Activated T-helper 17 cell treated with anti-CD3 and anti-CD28 coated beads, Interleukin-2, amount 50 U/mL, for 72 hours (primary cell): ENCODE data around the gene TGFBR1. TPM values are rescaled to one million over a fixed set of nuclear protein-coding genes. Genes with fewer than 3 reads are reported as not detected.

Experiments
- ATAC-seq: fragments of 150-1000 bp; cut with Tn5 transposase; replicated peaks from 2 replicates; pipeline ENCODE4 v1.10.0; 2021; ENCODE audit warnings: mild to moderate bottlenecking, moderate library complexity
- H3K27ac Mint-ChIP-seq: one replicate; pipeline ENCODE4 v1.8.0; 2022; ENCODE audit warnings: mixed read lengths
- H3K27me3 Mint-ChIP-seq: one replicate; pipeline ENCODE4 v1.8.0; 2022; ENCODE audit warnings: mixed read lengths
- H3K36me3 Mint-ChIP-seq: one replicate; pipeline ENCODE4 v1.8.0; 2022; ENCODE audit warnings: low read depth, mild to moderate bottlenecking, mixed read lengths
- H3K4me1 Mint-ChIP-seq: one replicate; pipeline ENCODE4 v1.8.0; 2022; ENCODE audit warnings: mixed read lengths
- H3K4me3 Mint-ChIP-seq: one replicate; pipeline ENCODE4 v1.8.0; 2022; ENCODE audit warnings: mild to moderate bottlenecking, mixed read lengths
- H3K9me3 Mint-ChIP-seq: one replicate; pipeline ENCODE4 v1.8.0; 2022; ENCODE audit warnings: mixed read lengths
- total RNA-seq, 2 donors: library from RNA; stranded (reverse); gene quantifications; one replicate each; pipeline ENCODE4 v1.2.3, GENCODE V29; 2022

The TGFBR1 gene
- total RNA-seq, 2 donors from 2014 or later: 56.0 to 56.3 TPM

- Mint-ChIP-seq H3K9me3 (no peaks in the 10 kb centered on the region), H3K4me3 (no peak overlapping the region), H3K27me3 (peaks cover 7% of the 10 kb centered on the region), H3K27ac (no peak overlapping the region), H3K36me3 (no peaks in the 10 kb centered on the region), H3K4me1 (peaks cover 5% of the 10 kb centered on the region)
- no peak for ATAC-seq
Observed at GRCh38 chr9:99171225-99172123, 66.6 kb downstream of the TGFBR1 start.

GRCh38 chr9:99172124-99173091 is 67.5 kb downstream of the TGFBR1 start:
- Mint-ChIP-seq H3K36me3 (no peaks in the 10 kb centered on the region), H3K4me3 (no peak overlapping the region), H3K27me3 (peaks cover 7% of the 10 kb centered on the region), H3K27ac (no peak overlapping the region), H3K9me3 (no peaks in the 10 kb centered on the region), H3K4me1 (peaks cover 5% of the 10 kb centered on the region)
- no peak for ATAC-seq

- Mint-ChIP-seq H3K36me3 (no peaks in the 10 kb centered on the region), H3K9me3 (no peaks in the 10 kb centered on the region), H3K4me3 (no peak overlapping the region), H3K27ac (no peak overlapping the region), H3K27me3 (peaks cover 7% of the 10 kb centered on the region), H3K4me1 (peaks cover 5% of the 10 kb centered on the region)
- peak; percentile 67 for ATAC-seq
Observed at GRCh38 chr9:99173570-99174504, 68.9 kb downstream of the TGFBR1 start.

- ATAC-seq: no peak
- Mint-ChIP-seq H3K4me1 (peaks cover 20% of the 10 kb centered on the region), H3K27ac (no peak overlapping the region), H3K9me3 (no peaks in the 10 kb centered on the region), H3K36me3 (no peaks in the 10 kb centered on the region), H3K4me3 (no peak overlapping the region), H3K27me3 (no peaks in the 10 kb centered on the region)
Observed at GRCh38 chr9:99176527-99177013, 71.7 kb downstream of the TGFBR1 start.

- Mint-ChIP-seq H3K4me3 (no peak overlapping the region), H3K4me1 (peaks cover 25% of the 10 kb centered on the region), H3K36me3 (no peaks in the 10 kb centered on the region), H3K9me3 (no peaks in the 10 kb centered on the region), H3K27ac (no peak overlapping the region), H3K27me3 (no peaks in the 10 kb centered on the region)
- ATAC-seq: no peak
Observed at GRCh38 chr9:99177576-99178366, 72.9 kb downstream of the TGFBR1 start.

- no peaks in the 10 kb centered on the region for H3K27me3 Mint-ChIP-seq
- peaks cover 25% of the 10 kb centered on the region for H3K4me1 Mint-ChIP-seq
- H3K4me3 Mint-ChIP-seq: no peak overlapping the region
- H3K27ac Mint-ChIP-seq: no peak overlapping the region
- ATAC-seq: no peak
- H3K36me3 Mint-ChIP-seq: no peaks in the 10 kb centered on the region
- no peaks in the 10 kb centered on the region for H3K9me3 Mint-ChIP-seq
Observed at GRCh38 chr9:99178912-99179872, 74.3 kb downstream of the TGFBR1 start.

GRCh38 chr9:99180199-99180598 is 75.3 kb downstream of the TGFBR1 start:
- Mint-ChIP-seq H3K4me1 (peaks cover 29% of the 10 kb centered on the region), H3K36me3 (no peaks in the 10 kb centered on the region), H3K4me3 (peak overlapping the region; percentile 66), H3K27ac (peak overlapping the region; percentile 2), H3K9me3 (no peaks in the 10 kb centered on the region), H3K27me3 (no peaks in the 10 kb centered on the region)
- peak; percentile 78 for ATAC-seq

- Mint-ChIP-seq H3K9me3 (no peaks in the 10 kb centered on the region), H3K27me3 (no peaks in the 10 kb centered on the region), H3K27ac (peak overlapping the region; percentile 2), H3K4me3 (peak overlapping the region; percentile 66), H3K36me3 (no peaks in the 10 kb centered on the region), H3K4me1 (peaks cover 29% of the 10 kb centered on the region)
- peak; percentile 11 for ATAC-seq
Observed at GRCh38 chr9:99180662-99181061, 75.7 kb downstream of the TGFBR1 start.

GRCh38 chr9:99181206-99181605 is 76.3 kb downstream of the TGFBR1 start:
- Mint-ChIP-seq H3K4me3 (peak overlapping the region; percentile 66), H3K27ac (peak overlapping the region; percentile 82), H3K9me3 (no peaks in the 10 kb centered on the region), H3K4me1 (peaks cover 29% of the 10 kb centered on the region), H3K27me3 (no peaks in the 10 kb centered on the region), H3K36me3 (no peaks in the 10 kb centered on the region)
- no peak for ATAC-seq

GRCh38 chr9:99181621-99182020 is 76.7 kb downstream of the TGFBR1 start:
- H3K4me3 Mint-ChIP-seq: peak overlapping the region; percentile 66
- H3K9me3 Mint-ChIP-seq: no peaks in the 10 kb centered on the region
- peaks cover 29% of the 10 kb centered on the region for H3K4me1 Mint-ChIP-seq
- H3K36me3 Mint-ChIP-seq: no peaks in the 10 kb centered on the region
- peak; percentile 64 for ATAC-seq
- H3K27ac Mint-ChIP-seq: peak overlapping the region; percentile 82
- H3K27me3 Mint-ChIP-seq: no peaks in the 10 kb centered on the region

GRCh38 chr9:99182356-99182755 is 77.4 kb downstream of the TGFBR1 start:
- H3K4me3 Mint-ChIP-seq: no peak overlapping the region
- no peak for ATAC-seq
- no peaks in the 10 kb centered on the region for H3K27me3 Mint-ChIP-seq
- H3K36me3 Mint-ChIP-seq: no peaks in the 10 kb centered on the region
- no peaks in the 10 kb centered on the region for H3K9me3 Mint-ChIP-seq
- peaks cover 29% of the 10 kb centered on the region for H3K4me1 Mint-ChIP-seq
- no peak overlapping the region for H3K27ac Mint-ChIP-seq

- no peak for ATAC-seq
- peaks cover 6% of the 10 kb centered on the region for H3K27me3 Mint-ChIP-seq
- no peak overlapping the region for H3K27ac Mint-ChIP-seq
- H3K9me3 Mint-ChIP-seq: no peaks in the 10 kb centered on the region
- H3K36me3 Mint-ChIP-seq: no peaks in the 10 kb centered on the region
- H3K4me1 Mint-ChIP-seq: peaks cover 29% of the 10 kb centered on the region
- H3K4me3 Mint-ChIP-seq: no peak overlapping the region
Observed at GRCh38 chr9:99183616-99184015, 78.7 kb downstream of the TGFBR1 start.
